ENCODE measurements around the gene CLHC1. TPM values are rescaled to one million over a fixed set of nuclear protein-coding genes. Genes with fewer than 3 reads are reported as not detected.
"Not testable (repeated sequence)": the region's sequence is repeated elsewhere in the genome, so short reads cannot be mapped to it uniquely, and the experiment has no call there.

The CLHC1 gene
- total RNA-seq (2022), result 32.8 and 35.4 TPM in 2 replicates
- percentile 86 among the genes with signal in this experiment for Bru-seq, nascent RNA
- percentile 90 among the genes with signal in this experiment for BruChase-seq, experiment 1, labeled RNA remaining after a 6-hour chase
- percentile 94 among the genes with signal in this experiment for BruChase-seq, experiment 2, labeled RNA remaining after a 2-hour chase
- long read RNA-seq, partial matches to known transcripts, result 0 of 11 reads
- long read RNA-seq, other reads (novel, unspliced or antisense), result 11 of 11 reads

GRCh38 chr2:55232084-55232862 is at the start of gene CLHC1, which contains the start of gene RPS27A:
Gene CLHC1 (minus strand): TSS chr2:55232293. CDS start chr2:55222411, 9,882 bp downstream.
Gene RPS27A (plus strand): TSS chr2:55232688. CDS start chr2:55232825, 137 bp downstream.
- no TSS peak for BruUV-seq (replicated peaks)
- peak; percentile 97 for DNase-seq (ENCODE audit: unreplicated experiment)
- peaks cover 36% of the 10 kb centered on the region for H3K4me1 Mint-ChIP-seq (ENCODE audit: insufficient read depth, unreplicated experiment)
- no peaks in the 10 kb centered on the region for H3K9me3 Mint-ChIP-seq (ENCODE audit: unreplicated experiment)
- intact Hi-C loops (cut with micrococcal nuclease), result loop anchor here (5.0 kb wide), 3 partner anchors 185 to 330 kb away; partner anchors contain the start of gene CCDC88A
- peak within 1 kb of the TSS; percentile 96 for H3K27ac Mint-ChIP-seq (ENCODE audit: low read depth, unreplicated experiment)
- TF ChIP-seq CTCF (IDR thresholded peaks at IDR 0.05; ENCODE audit: unreplicated experiment), result no peak
- CTCF ChIA-PET, result interaction anchor here (0.5 to 0.7 kb wide), 3 partner anchors 12 to 185 kb away, joined by 3 read pairs; no protein-coding TSS in a partner anchor
- H3K36me3 Mint-ChIP-seq (ENCODE audit: insufficient read depth, unreplicated experiment), result peaks cover 60% of the 10 kb centered on the region
- POLR2A ChIA-PET, result interaction anchor here (0.6 to 1.5 kb wide), 29 partner anchors 9 to 509 kb away, joined by 3 to 20 read pairs (median 4); partner anchors contain the start of genes CCDC88A, CFAP36, EML6 and MTIF2
- peak within 1 kb of the TSS; percentile 87 for H3K4me3 Mint-ChIP-seq (ENCODE audit: unreplicated experiment)
- H3K27me3 Mint-ChIP-seq (ENCODE audit: insufficient read depth, unreplicated experiment), result no peaks in the 10 kb centered on the region

GRCh38 chr2:55280851-55281546 is 48.9 kb upstream of the CLHC1 start:
- H3K4me1 Mint-ChIP-seq (ENCODE audit: insufficient read depth, unreplicated experiment); intact Hi-C loops (cut with micrococcal nuclease); H3K4me3 Mint-ChIP-seq (ENCODE audit: unreplicated experiment); H3K36me3 Mint-ChIP-seq (ENCODE audit: insufficient read depth, unreplicated experiment); DNase-seq (ENCODE audit: unreplicated experiment); H3K27me3 Mint-ChIP-seq (ENCODE audit: insufficient read depth, unreplicated experiment); BruUV-seq (replicated peaks); H3K9me3 Mint-ChIP-seq (ENCODE audit: unreplicated experiment); H3K27ac Mint-ChIP-seq (ENCODE audit: low read depth, unreplicated experiment): not testable (repeated sequence)
- CTCF ChIA-PET, result interaction anchor here (0.6 to 0.9 kb wide), 4 partner anchors 30 to 373 kb away, joined by 3 to 4 read pairs (median 4); no protein-coding TSS in a partner anchor
- POLR2A ChIA-PET, result interaction anchor here (1.0 to 2.2 kb wide), 4 partner anchors 11 to 239 kb away, joined by 3 to 9 read pairs (median 5); partner anchors contain the start of genes CFAP36 and MTIF2

GRCh38 chr2:55279859-55280424 is 47.8 kb upstream of the CLHC1 start:
- H3K27me3 Mint-ChIP-seq (ENCODE audit: insufficient read depth, unreplicated experiment); H3K4me3 Mint-ChIP-seq (ENCODE audit: unreplicated experiment); BruUV-seq (replicated peaks); H3K36me3 Mint-ChIP-seq (ENCODE audit: insufficient read depth, unreplicated experiment); CTCF ChIA-PET; H3K4me1 Mint-ChIP-seq (ENCODE audit: insufficient read depth, unreplicated experiment); H3K9me3 Mint-ChIP-seq (ENCODE audit: unreplicated experiment); intact Hi-C loops (cut with micrococcal nuclease); DNase-seq (ENCODE audit: unreplicated experiment); H3K27ac Mint-ChIP-seq (ENCODE audit: low read depth, unreplicated experiment): not testable (repeated sequence)
- POLR2A ChIA-PET, result interaction anchor here (1.4 to 2.2 kb wide), 3 partner anchors 10 to 240 kb away, joined by 3 to 9 read pairs (median 7); partner anchors contain the start of genes CFAP36 and MTIF2

- H3K9me3 Mint-ChIP-seq (ENCODE audit: unreplicated experiment); POLR2A ChIA-PET; H3K4me1 Mint-ChIP-seq (ENCODE audit: insufficient read depth, unreplicated experiment); H3K4me3 Mint-ChIP-seq (ENCODE audit: unreplicated experiment); CTCF ChIA-PET; DNase-seq (ENCODE audit: unreplicated experiment); BruUV-seq (replicated peaks); H3K27ac Mint-ChIP-seq (ENCODE audit: low read depth, unreplicated experiment); H3K27me3 Mint-ChIP-seq (ENCODE audit: insufficient read depth, unreplicated experiment); H3K36me3 Mint-ChIP-seq (ENCODE audit: insufficient read depth, unreplicated experiment); intact Hi-C loops (cut with micrococcal nuclease): not testable (repeated sequence)
Observed at GRCh38 chr2:55279214-55279835, 47.2 kb upstream of the CLHC1 start.

GRCh38 chr2:55277310-55277709 is 45.2 kb upstream of the CLHC1 start:
- no peak overlapping the region for H3K27ac Mint-ChIP-seq (ENCODE audit: low read depth, unreplicated experiment)
- no TSS peak for BruUV-seq (replicated peaks)

GRCh38 chr2:55274346-55274745 is 42.3 kb upstream of the CLHC1 start:
- H3K27me3 Mint-ChIP-seq (ENCODE audit: insufficient read depth, unreplicated experiment); H3K4me3 Mint-ChIP-seq (ENCODE audit: unreplicated experiment); H3K36me3 Mint-ChIP-seq (ENCODE audit: insufficient read depth, unreplicated experiment); H3K9me3 Mint-ChIP-seq (ENCODE audit: unreplicated experiment); H3K27ac Mint-ChIP-seq (ENCODE audit: low read depth, unreplicated experiment); BruUV-seq (replicated peaks); POLR2A ChIA-PET; DNase-seq (ENCODE audit: unreplicated experiment); intact Hi-C loops (cut with micrococcal nuclease); H3K4me1 Mint-ChIP-seq (ENCODE audit: insufficient read depth, unreplicated experiment): not testable (repeated sequence)
- CTCF ChIA-PET, result interaction anchor here (0.6 to 1.0 kb wide), 2 partner anchors 10 to 268 kb away, joined by 3 to 6 read pairs; no protein-coding TSS in a partner anchor

More at GRCh38 chr2:55277310-55277709, 45.2 kb upstream of the CLHC1 start:
- no peaks in the 10 kb centered on the region for H3K4me1 Mint-ChIP-seq (ENCODE audit: insufficient read depth, unreplicated experiment)
- H3K27me3 Mint-ChIP-seq (ENCODE audit: insufficient read depth, unreplicated experiment), result no peaks in the 10 kb centered on the region
- ChIA-PET POLR2A (interaction anchor here (1.5 kb wide), 1 partner anchor 242 kb away, joined by 4 read pairs; the partner anchor contains the start of gene CFAP36), CTCF (no interaction called here)
- no peak overlapping the region for H3K4me3 Mint-ChIP-seq (ENCODE audit: unreplicated experiment)
- intact Hi-C loops (cut with micrococcal nuclease), result no loop called here
- no peak for TF ChIP-seq CTCF (IDR thresholded peaks at IDR 0.05; ENCODE audit: unreplicated experiment)
- H3K9me3 Mint-ChIP-seq (ENCODE audit: unreplicated experiment), result no peaks in the 10 kb centered on the region
- DNase-seq (ENCODE audit: unreplicated experiment), result no peak
- H3K36me3 Mint-ChIP-seq (ENCODE audit: insufficient read depth, unreplicated experiment), result no peaks in the 10 kb centered on the region

Data from MCF 10A (cell line).